ENCODE results near the gene FASTKD2.

FASTKD2 gene

DNA sequence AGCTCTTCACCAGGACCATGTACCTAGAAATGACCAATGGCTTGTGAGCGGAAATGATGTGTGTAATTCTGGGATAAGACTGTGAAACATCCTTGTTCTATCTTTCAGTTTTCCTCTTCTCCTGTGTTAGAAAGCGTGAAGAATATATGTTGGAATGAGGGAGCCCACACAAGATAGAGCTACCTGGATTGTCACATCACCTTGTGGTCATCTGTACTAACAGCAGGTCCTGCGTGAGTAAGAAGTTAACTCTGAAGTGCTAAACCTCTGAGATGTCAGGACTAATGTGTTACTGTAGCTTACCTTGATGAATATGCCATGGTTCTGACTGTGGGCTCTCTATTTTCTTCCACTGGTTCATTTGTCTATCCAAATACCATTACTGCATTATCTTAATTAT, 75.6 kb downstream of the FASTKD2 start:
- DNase-seq: no peak

Measured in RPMI8226 (cell line).